Common myeloid progenitor, CD34-positive (primary cell): ENCODE measurements around the gene ITGBL1.

ENCODE experiments used
- CTCF ChIA-PET: fragments of 350-600 bp; sonication (Branson Sonifier 250); formaldehyde crosslinking; loops from one replicate; lab custom pipeline; 2021; ENCODE audit warnings: antibody characterized with exemption; lab: Charles Lee
- POLR2A ChIA-PET: fragments of 350-600 bp; sonication (Branson Sonifier 250); formaldehyde crosslinking; loops from one replicate; lab custom pipeline; 2021; ENCODE audit warnings: antibody characterized with exemption; lab: Charles Lee
- DNase-seq, 3 donors: peaks; one replicate each; pipeline versions ENCODE4 v3.0.0 to v3.0.0-alpha.2; 2013
- H3K27ac ChIP-seq, 2 experiments: 1 replicate in 1 of 2; 2 replicates in 1 of 2; pipeline ENCODE4 v1.7.0; 2013; ENCODE audit warnings: inconsistent platforms in 2 of 2, low read length in 2 of 2, mild to moderate bottlenecking in 2 of 2, low read depth in 1 of 2, moderate library complexity in 1 of 2; ENCODE audit not compliant: severe bottlenecking in 2 of 2, insufficient read depth in 1 of 2, poor library complexity in 1 of 2
- H3K27me3 ChIP-seq, 5 experiments: replicated peaks in 2 of 5; 1 replicate in 3 of 5; 2 replicates in 2 of 5; pipeline versions ENCODE4 v1.6.1 to v1.7.0; 2013; ENCODE audit warnings: low read length in 4 of 5, mild to moderate bottlenecking in 2 of 5, moderate library complexity in 2 of 5, inconsistent platforms in 1 of 5; ENCODE audit not compliant: insufficient read depth in 5 of 5, control insufficient read depth in 4 of 5
- H3K36me3 ChIP-seq, 4 experiments: 1 replicate in 2 of 4; 2 replicates in 2 of 4; pipeline versions ENCODE4 v1.6.1 to v1.7.0; 2013; ENCODE audit warnings: low read length in 3 of 4, control low read depth in 1 of 4, mild to moderate bottlenecking in 1 of 4; ENCODE audit not compliant: control insufficient read depth in 4 of 4, insufficient read depth in 4 of 4
- H3K4me1 ChIP-seq, 4 experiments: 1 replicate in 3 of 4; 2 replicates in 1 of 4; pipeline versions ENCODE4 v1.6.1 to v1.7.1; 2013; ENCODE audit warnings: low read length in 3 of 4, mild to moderate bottlenecking in 3 of 4, control low read depth in 1 of 4, inconsistent platforms in 1 of 4, moderate library complexity in 1 of 4; ENCODE audit not compliant: control insufficient read depth in 4 of 4, insufficient read depth in 4 of 4; ENCODE audit errors: control extremely low read depth in 1 of 4
- H3K4me3 ChIP-seq, 7 experiments: 1 replicate in 4 of 7; 2 replicates in 3 of 7; pipeline versions ENCODE4 v1.5.1 to v1.7.0; 2013; ENCODE audit warnings: mild to moderate bottlenecking in 7 of 7, low read length in 6 of 7, moderate library complexity in 6 of 7, inconsistent platforms in 2 of 7, low read depth in 2 of 7, control low read depth in 1 of 7; ENCODE audit not compliant: insufficient read depth in 4 of 7, control insufficient read depth in 1 of 7; ENCODE audit errors: extremely low read depth in 1 of 7
- H3K9me3 ChIP-seq, 5 experiments: 1 replicate in 4 of 5; 2 replicates in 1 of 5; pipeline versions ENCODE4 v1.6.1 to v1.7.1; 2013; ENCODE audit warnings: low read length in 4 of 5, mild to moderate bottlenecking in 2 of 5, inconsistent platforms in 1 of 5, low read depth in 1 of 5, moderate library complexity in 1 of 5; ENCODE audit not compliant: control insufficient read depth in 4 of 5, insufficient read depth in 2 of 5; ENCODE audit errors: control extremely low read depth in 1 of 5
- WGBS: methylation state at CpG from one replicate; pipeline ENCODE4 v1.1.5; 2013; ENCODE audit not compliant: insufficient coverage; 5-methylcytosine and 5-hydroxymethylcytosine counted together

ITGBL1 gene

DNA sequence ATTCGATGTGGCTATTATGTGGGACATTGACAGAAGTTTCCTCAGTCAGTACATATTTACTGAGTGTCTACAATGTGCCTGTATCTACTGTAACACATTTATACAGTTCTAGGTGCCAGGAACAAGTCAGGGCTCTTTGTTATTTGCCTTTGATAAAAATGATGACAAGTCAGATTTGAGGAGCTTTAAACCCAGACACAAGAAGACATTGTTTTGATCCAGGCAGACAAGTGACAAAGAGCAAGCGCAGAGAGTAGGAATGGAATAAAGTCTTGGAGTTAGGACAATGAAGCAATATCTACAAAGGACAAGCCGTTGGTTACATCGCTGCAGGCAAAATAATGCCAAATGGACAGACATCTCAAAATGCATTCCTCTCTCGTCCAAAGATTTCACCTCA is 70.1 kb downstream of the ITGBL1 start:
- WGBS = 92% methylated on average over 3 of the region's 5 CpGs
- ChIA-PET CTCF (interaction anchor here (0.8 kb wide), 1 partner anchor 24 kb away, joined by 3 read pairs; no protein-coding TSS in a partner anchor), POLR2A (no interaction called here)

DNA sequence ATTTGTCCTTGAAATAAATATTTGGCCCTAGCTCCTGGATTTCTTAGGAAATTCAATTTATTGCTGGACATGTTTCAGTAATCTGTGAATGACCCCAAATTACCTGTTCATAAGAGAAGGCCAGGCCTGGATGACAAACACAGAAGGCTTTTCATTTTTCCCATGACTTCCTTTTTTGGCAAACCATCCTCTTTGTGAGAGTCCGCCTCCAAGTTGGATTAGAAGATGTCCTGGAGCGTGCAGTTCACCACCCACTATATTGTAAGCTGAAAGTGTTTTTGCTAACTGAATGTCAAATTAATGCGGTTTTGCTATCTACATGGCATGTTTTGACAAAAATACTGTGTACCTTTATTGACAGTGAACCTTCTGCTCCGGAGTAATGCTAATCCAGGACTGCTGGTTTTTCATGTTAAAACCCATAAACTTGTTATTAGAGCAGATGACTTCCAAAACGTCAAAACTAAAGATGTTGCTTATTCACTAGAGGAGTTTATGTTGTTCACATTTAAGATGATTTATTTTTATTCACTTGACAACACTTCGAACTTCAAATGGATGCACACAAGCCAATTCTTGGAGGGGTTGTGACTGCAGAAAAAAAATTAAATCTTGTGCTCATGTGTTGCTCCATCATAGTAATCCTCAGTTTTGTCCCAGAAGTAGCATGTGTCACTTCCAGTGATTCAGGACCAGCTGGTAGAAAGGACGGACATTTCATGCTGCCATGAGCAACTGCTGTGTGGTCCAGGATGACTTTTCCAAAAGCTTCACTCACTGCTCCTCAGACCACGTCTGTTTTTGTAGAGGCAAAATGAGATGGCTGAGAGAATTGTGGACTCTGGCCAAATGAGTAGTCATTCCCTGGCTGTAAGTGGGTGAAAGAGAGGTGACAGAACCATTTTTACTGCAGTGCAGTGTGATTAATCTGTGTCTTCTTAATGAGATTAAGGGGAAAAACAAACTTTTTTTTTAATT is 71.0 kb downstream of the ITGBL1 start:
- ChIA-PET POLR2A (no interaction called here), CTCF (interaction anchor here (0.8 kb wide), 1 partner anchor 25 kb away, joined by 3 read pairs; no protein-coding TSS in a partner anchor)
- Histone ChIP-seq H3K27ac (no peak overlapping the region), H3K9me3 (no peaks in the 10 kb centered on the region), H3K4me3 (no peak overlapping the region), H3K4me1 (no peaks in the 10 kb centered on the region), H3K36me3 (no peaks in the 10 kb centered on the region), H3K27me3 (no peaks in the 10 kb centered on the region)
- 92% methylated on average over 6 of the region's 8 CpGs for WGBS
- no peak for DNase-seq

More for the DNA sequence above, 70.1 kb downstream of the ITGBL1 start:
- DNase-seq = no peak
- Histone ChIP-seq H3K9me3 (no peaks in the 10 kb centered on the region), H3K4me3 (no peak overlapping the region), H3K36me3 (no peaks in the 10 kb centered on the region), H3K27ac (no peak overlapping the region), H3K4me1 (no peaks in the 10 kb centered on the region), H3K27me3 (peaks cover 0 to 2% (median 0%) of the 10 kb centered on the region in 5 experiments)

DNA sequence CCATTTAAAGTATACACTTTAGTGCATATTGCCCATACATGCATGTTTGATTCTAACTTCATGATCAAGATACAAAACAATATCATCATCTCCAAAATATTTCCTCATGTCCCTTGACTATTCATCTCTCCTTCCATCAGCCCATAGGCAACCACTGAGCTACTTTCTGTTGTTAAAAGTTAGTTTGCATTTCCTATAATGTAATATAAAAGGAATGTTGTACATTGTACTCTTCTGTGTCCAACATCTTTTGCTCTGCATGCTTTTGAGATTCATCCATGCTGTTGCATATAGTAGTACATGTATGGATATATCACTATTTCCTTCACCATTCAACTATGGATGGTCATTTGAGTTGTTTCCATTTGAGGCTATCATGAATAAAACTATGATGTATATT is 74.7 kb downstream of the ITGBL1 start:
- no peak overlapping the region for H3K4me3 ChIP-seq
- H3K9me3 ChIP-seq = no peaks in the 10 kb centered on the region
- CTCF ChIA-PET = no interaction called here
- DNase-seq = no peak
- peaks cover 0 to 2% (median 0%) of the 10 kb centered on the region in 5 experiments for H3K27me3 ChIP-seq
- H3K4me1 ChIP-seq = no peaks in the 10 kb centered on the region
- no peak overlapping the region for H3K27ac ChIP-seq
- no peaks in the 10 kb centered on the region for H3K36me3 ChIP-seq
- POLR2A ChIA-PET = no interaction called here

DNA sequence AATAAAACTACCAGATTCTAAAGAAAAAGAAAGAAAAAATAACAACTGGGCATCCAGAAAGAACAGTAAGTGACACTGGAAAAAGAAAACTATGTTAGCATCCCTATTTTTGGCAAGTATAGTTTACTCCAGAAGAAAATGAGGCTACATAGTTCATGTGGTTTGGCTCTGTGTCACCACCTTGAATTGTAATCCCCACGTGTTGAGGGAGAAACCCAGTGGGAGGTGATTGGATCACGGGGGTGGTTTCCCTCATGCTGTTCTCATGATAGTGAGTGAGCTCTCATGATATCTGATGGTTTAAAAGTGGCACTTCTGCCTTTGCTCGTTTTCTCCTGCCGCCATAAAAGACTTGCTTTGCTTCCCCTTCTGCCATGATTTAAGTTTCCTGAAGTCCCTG is 76.9 kb downstream of the ITGBL1 start:
- Histone ChIP-seq H3K27me3 (peaks cover 0 to 2% (median 0%) of the 10 kb centered on the region in 5 experiments), H3K36me3 (no peaks in the 10 kb centered on the region), H3K4me1 (no peaks in the 10 kb centered on the region), H3K9me3 (no peaks in the 10 kb centered on the region), H3K27ac (no peak overlapping the region), H3K4me3 (no peak overlapping the region)
- POLR2A ChIA-PET = no interaction called here
- CTCF ChIA-PET = no interaction called here
- 19% methylated on average over 4 of the region's 4 CpGs for WGBS
- peak in 2 of 3 donors; percentile 2 to 6 for DNase-seq

DNA sequence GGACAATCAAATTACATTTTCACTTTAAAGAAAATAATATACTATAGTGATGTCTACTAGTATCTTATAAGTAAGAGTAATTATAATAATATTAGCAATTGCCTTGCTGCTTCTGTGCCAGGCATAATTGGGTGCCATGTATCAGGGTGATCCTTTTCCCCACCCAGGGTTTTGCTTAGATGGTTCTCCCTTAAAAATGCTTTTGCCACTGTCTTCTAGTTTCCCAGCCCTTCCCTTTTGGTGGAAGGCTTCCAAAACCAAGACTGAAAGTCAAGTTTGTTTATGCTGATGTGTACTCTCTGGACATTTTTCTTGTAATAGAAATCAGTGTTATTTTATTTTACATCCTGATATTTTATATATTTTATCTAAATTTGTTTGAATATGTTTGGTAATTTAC is 77.8 kb downstream of the ITGBL1 start:
- Histone ChIP-seq H3K9me3 (no peaks in the 10 kb centered on the region), H3K27ac (no peak overlapping the region), H3K36me3 (no peaks in the 10 kb centered on the region), H3K4me1 (no peaks in the 10 kb centered on the region), H3K27me3 (peaks cover 0 to 2% (median 0%) of the 10 kb centered on the region in 5 experiments), H3K4me3 (no peak overlapping the region)
- ChIA-PET CTCF (no interaction called here), POLR2A (no interaction called here)
- DNase-seq = no peak

DNA sequence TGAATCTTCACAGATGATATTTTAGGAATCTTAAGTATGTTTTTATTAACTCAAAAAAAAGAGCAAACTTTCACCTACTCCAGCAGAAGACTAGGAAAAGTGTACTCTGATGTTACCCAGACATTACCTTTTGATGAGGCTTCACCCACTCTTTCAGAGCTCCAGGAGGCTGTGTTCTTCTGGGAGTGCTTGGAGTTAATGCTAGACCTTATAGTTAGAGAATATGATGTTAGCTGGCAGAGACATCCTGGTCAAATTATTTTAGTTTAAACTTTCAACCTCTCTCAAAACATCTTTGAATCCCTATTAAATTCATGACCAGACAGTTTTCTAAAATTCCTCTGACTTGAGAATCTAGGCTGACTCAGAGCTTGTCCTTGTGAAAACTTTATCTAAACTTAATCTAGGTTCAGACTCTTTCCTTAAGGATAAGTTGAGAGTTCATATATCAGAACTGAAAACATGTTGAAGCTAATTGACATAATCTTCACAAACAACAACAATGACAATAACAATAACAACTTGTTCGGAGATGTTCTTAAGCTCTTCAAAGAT is 82.8 kb downstream of the ITGBL1 start:
- POLR2A ChIA-PET = no interaction called here
- DNase-seq = no peak
- Histone ChIP-seq H3K36me3 (no peaks in the 10 kb centered on the region), H3K4me1 (no peaks in the 10 kb centered on the region), H3K4me3 (no peak overlapping the region), H3K27ac (no peak overlapping the region), H3K27me3 (peaks cover 0 to 2% (median 0%) of the 10 kb centered on the region in 5 experiments), H3K9me3 (no peaks in the 10 kb centered on the region)
- CTCF ChIA-PET = no interaction called here
- no CpG with 5 or more reads among the region's 1 CpG for WGBS

DNA sequence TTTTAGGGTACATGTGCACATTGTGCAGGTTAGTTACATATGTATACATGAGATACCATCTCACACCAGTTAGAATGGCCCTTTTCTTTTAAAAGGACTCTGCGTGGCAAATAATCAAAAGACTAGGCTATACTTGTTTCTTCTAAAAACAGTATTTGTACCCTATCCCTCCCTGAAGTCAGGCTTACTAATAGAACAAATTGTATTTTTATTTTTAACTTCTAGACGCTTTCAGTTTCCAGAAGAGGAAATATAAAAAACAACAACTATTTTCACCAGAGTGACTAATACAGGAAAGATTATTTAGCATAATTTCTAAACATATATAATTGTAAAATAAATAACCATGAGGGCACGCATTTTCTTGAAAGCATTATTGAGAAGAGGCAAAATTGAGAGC is 83.6 kb downstream of the ITGBL1 start:
- Histone ChIP-seq H3K4me1 (no peaks in the 10 kb centered on the region), H3K9me3 (no peaks in the 10 kb centered on the region), H3K27me3 (no peaks in the 10 kb centered on the region), H3K27ac (no peak overlapping the region), H3K36me3 (no peaks in the 10 kb centered on the region), H3K4me3 (no peak overlapping the region)
- no peak for DNase-seq
- ChIA-PET POLR2A (no interaction called here), CTCF (no interaction called here)
- no CpG with 5 or more reads among the region's 3 CpGs for WGBS
